Stomach (tissue), 4 donors: ENCODE measurements around the gene CCDC86.
A peak's percentile ranks its signal among the peaks of the same experiment; 100 is the strongest.

ENCODE experiments used
- CTCF ChIP-seq, 7 experiments: fragments of 450-650 bp in 4 of 7; fragments of 200-600 bp in 3 of 7; sonication (generic) in 3 of 7; IDR thresholded peaks; one replicate each; pipeline ENCODE4 v1.5.1; 2016 to 2019; ENCODE audit warnings: antibody characterized with exemption in 7 of 7, control low read depth in 2 of 7, mild to moderate bottlenecking in 1 of 7
- POLR2A ChIP-seq, 4 donors: fragments of 450-650 bp; IDR thresholded peaks; one replicate each; pipeline ENCODE4 v1.6.1; 2016; ENCODE audit warnings: antibody characterized with exemption in 4 of 4, control low read depth in 2 of 4, mild to moderate bottlenecking in 1 of 4, moderate library complexity in 1 of 4
- POLR2AphosphoS5 ChIP-seq, 3 donors: sonication (generic); formaldehyde crosslinking; IDR thresholded peaks; one replicate each; pipeline ENCODE4 v1.6.1; 2016; ENCODE audit warnings: antibody characterized with exemption in 3 of 3

GRCh38 chr11:60878245-60879101 lies 36.6 kb downstream of the CCDC86 start:
- TF ChIP-seq CTCF (IDR thresholded peaks at IDR 0.05) (no peak), POLR2AphosphoS5 (IDR thresholded peaks at IDR 0.05) (peak in 1 of 3 donors; percentile 55), POLR2A (IDR thresholded peaks at IDR 0.05) (no peak)
